Thoracic aorta (tissue), 2 donors: ENCODE data around the gene PLP2. TPM values are rescaled to one million over a fixed set of nuclear protein-coding genes. Genes with fewer than 3 reads are reported as not detected.

Experiments
- ATAC-seq: fragments of 150-250 bp; one replicate; pipeline ENCODE4 v1.8.0; 2017; ENCODE audit warnings: low read depth; ENCODE audit not compliant: insufficient number of reproducible peaks, low FRiP score
- DNase-seq: peaks from one replicate; pipeline ENCODE4 v3.0.0-alpha.2; 2020; ENCODE audit warnings: low spot score
- H3K27ac ChIP-seq, 2 donors: fragments of 200-600 bp; sonication (generic); 1 replicate in 1 of 2; 2 replicates in 1 of 2; pipeline ENCODE4 v1.5.1; 2016; ENCODE audit warnings: mild to moderate bottlenecking in 2 of 2, moderate library complexity in 2 of 2
- H3K27me3 ChIP-seq: fragments of 200-600 bp; sonication (generic); replicated peaks from 2 replicates; pipeline ENCODE4 v1.6.0; 2016; ENCODE audit warnings: mild to moderate bottlenecking; ENCODE audit not compliant: insufficient read depth
- H3K36me3 ChIP-seq: fragments of 200-600 bp; sonication (generic); one replicate; pipeline ENCODE4 v1.5.1; 2016
- H3K4me1 ChIP-seq, 2 donors: fragments of 200-600 bp; sonication (generic); 1 replicate in 1 of 2; 2 replicates in 1 of 2; pipeline versions ENCODE4 v1.5.1 to v1.6.0; 2016; ENCODE audit warnings: low read depth in 2 of 2, mild to moderate bottlenecking in 1 of 2; ENCODE audit not compliant: control insufficient read depth in 1 of 2
- H3K4me3 ChIP-seq: fragments of 200-600 bp; sonication (generic); 2 replicates; pipeline ENCODE4 v1.5.1; 2016; ENCODE audit warnings: mild to moderate bottlenecking
- H3K9me3 ChIP-seq: fragments of 200-600 bp; sonication (generic); 2 replicates; pipeline ENCODE4 v1.5.1; 2016
- total RNA-seq, 2 donors: library from RNA; depleted of rRNA; stranded (reverse); fragments of >200 nt; gene quantifications; one replicate each; pipeline versions ENCODE4 v1.1.0 to v1.2.3, GENCODE V29; 2016
- TF ChIP-seq, protein P1 (sequence below): fragments of 200-600 bp; sonication (generic); IDR thresholded peaks from one replicate; pipeline ENCODE4 v1.5.1; 2019; ENCODE audit warnings: antibody characterized with exemption

The PLP2 gene
- total RNA-seq, 2 donors from 2014 or later = 90.2 to 101 TPM

DNA sequence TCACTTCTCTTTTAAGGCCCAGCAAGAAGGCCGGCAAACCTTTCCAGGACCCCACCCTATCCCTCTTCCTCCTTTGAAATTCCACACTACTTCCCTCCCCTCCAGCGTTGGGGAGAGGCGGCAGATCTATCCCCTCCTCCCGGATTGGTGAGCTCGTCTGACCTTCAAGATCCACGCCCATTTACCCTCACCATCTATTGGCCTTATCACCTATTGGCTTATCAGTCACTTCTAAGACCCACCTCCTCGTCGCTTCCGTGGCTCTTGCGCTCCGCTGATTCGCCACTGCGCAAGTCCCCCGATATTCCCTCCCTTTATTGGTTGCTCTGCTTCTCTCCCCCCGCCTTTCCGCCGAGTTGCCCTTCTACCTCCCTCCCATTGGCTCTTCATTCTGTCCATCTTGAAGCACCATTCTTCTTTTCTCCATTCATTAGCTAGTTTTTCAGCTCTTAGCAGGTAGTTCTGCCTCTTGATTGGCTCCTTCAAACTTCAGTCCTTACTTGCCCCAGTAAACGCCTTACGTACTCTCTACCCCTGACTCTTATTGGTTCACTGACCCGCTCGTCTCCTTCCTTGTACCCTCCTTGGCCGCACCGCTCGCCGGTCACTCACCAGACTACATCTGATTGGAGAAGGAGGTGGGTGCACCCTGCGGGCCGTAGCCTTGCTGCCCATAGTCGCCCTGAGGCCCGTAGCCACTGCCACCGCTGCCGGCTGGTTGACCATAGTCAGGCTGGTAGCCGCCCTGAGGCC lies 19.3 kb downstream of the PLP2 start:
- TF ChIP-seq, protein P1, sequence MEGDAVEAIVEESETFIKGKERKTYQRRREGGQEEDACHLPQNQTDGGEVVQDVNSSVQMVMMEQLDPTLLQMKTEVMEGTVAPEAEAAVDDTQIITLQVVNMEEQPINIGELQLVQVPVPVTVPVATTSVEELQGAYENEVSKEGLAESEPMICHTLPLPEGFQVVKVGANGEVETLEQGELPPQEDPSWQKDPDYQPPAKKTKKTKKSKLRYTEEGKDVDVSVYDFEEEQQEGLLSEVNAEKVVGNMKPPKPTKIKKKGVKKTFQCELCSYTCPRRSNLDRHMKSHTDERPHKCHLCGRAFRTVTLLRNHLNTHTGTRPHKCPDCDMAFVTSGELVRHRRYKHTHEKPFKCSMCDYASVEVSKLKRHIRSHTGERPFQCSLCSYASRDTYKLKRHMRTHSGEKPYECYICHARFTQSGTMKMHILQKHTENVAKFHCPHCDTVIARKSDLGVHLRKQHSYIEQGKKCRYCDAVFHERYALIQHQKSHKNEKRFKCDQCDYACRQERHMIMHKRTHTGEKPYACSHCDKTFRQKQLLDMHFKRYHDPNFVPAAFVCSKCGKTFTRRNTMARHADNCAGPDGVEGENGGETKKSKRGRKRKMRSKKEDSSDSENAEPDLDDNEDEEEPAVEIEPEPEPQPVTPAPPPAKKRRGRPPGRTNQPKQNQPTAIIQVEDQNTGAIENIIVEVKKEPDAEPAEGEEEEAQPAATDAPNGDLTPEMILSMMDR = no peak
- H3K4me3 ChIP-seq = peak overlapping the region; percentile 80
- peak; percentile 83 for DNase-seq
- H3K27ac ChIP-seq = peak overlapping the region; percentile 83 to 86
- peak; percentile 97 for ATAC-seq
- H3K27me3 ChIP-seq = no peaks in the 10 kb centered on the region
- no peaks in the 10 kb centered on the region for H3K4me1 ChIP-seq
- H3K9me3 ChIP-seq = no peaks in the 10 kb centered on the region
- H3K36me3 ChIP-seq = no peaks in the 10 kb centered on the region

DNA sequence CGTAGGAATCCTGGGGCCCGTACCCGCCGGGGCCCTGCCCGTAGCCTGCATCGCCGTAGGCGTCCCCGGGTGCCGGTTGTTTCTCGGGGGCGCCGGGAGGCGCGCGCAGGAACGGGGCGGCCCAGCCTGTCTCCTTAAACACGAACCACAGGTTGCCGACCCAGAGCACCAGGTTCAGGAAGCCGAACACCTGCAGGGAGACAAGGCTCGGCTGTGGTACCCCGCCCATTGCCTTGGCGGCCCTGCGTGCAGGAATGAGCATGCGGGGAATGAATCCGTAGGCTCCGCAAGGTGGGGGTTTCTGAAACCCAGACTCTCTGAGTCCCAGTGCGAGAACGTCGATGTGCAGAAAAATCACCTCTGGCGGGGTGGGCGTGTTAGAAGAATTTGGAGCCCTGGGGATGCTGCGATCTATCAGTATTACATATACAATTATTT lies 19.9 kb downstream of the PLP2 start:
- no peaks in the 10 kb centered on the region for H3K9me3 ChIP-seq
- H3K4me3 ChIP-seq = peak overlapping the region; percentile 80
- H3K27me3 ChIP-seq = no peaks in the 10 kb centered on the region
- TF ChIP-seq, protein P1 = no peak
- no peak for ATAC-seq
- H3K36me3 ChIP-seq = no peaks in the 10 kb centered on the region
- DNase-seq = no peak
- peak overlapping the region; percentile 77 to 86 for H3K27ac ChIP-seq
- H3K4me1 ChIP-seq = no peaks in the 10 kb centered on the region

DNA sequence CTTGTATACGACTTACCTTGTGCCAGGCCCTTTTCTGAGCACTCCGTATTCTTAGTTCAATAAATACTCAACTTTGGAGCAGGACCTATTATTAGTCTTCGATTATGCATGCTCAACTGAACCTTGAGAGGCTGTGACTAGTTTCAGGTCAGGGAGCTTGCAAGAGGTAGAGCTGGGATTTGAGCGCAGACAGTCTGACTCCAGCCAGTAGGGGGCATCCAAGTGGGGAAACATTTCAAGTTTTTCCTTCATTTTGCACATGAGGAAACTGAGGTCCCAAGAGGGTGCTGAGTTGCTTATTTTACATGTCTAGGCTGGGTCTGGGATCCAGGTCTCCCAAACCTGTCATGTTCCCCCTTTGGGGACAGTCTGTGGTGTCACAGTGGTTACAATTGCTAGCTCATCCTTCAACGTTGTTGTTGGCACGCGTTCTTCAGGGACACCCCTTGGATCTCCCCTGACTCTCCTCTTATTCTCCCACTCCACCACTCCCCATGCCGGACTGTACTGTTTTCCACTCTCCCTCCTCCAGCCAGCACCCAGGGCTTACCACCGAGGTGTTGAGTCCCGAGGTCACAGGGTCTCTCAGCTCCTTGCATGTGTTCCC lies 21.1 kb downstream of the PLP2 start:
- Histone ChIP-seq H3K27me3 (no peaks in the 10 kb centered on the region), H3K4me3 (no peak overlapping the region), H3K36me3 (no peaks in the 10 kb centered on the region), H3K4me1 (no peaks in the 10 kb centered on the region), H3K27ac (no peak overlapping the region), H3K9me3 (no peaks in the 10 kb centered on the region)
- TF ChIP-seq, protein P1 = peak; percentile 40
- ATAC-seq = no peak
- DNase-seq = no peak

DNA sequence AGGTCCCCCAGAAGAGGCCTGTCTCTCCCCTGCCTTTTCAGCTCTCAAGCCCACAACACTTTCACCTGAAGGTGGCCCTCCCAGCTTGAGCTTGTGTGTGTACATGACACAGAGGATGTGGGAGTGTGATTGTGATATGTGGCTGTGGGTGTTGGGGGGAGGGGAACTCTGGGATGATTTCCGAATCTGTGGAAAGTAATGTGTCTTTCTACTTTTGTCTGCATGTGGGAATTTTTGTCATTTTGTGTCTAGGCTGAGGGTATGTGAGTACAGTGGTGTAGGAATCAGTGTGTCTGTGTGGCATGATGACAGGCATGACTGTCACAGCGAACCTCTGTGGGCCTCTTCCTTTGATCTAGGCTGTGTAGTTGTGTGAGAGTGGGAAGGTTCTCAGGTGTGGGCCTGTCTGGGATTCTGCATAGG lies 21.9 kb downstream of the PLP2 start:
- no peaks in the 10 kb centered on the region for H3K27me3 ChIP-seq
- H3K4me1 ChIP-seq = no peaks in the 10 kb centered on the region
- no peak overlapping the region for H3K27ac ChIP-seq
- no peaks in the 10 kb centered on the region for H3K9me3 ChIP-seq
- ATAC-seq (no peak), DNase-seq (no peak)
- no peaks in the 10 kb centered on the region for H3K36me3 ChIP-seq
- H3K4me3 ChIP-seq = no peak overlapping the region
- TF ChIP-seq, protein P1 = no peak

GRCh38 chrX:49197543-49198087 lies 25.9 kb downstream of the PLP2 start:
- Histone ChIP-seq H3K27me3 (no peaks in the 10 kb centered on the region), H3K4me1 (peaks cover 4 to 11% of the 10 kb centered on the region in 2 donors), H3K9me3 (no peaks in the 10 kb centered on the region), H3K4me3 (no peak overlapping the region), H3K27ac (no peak overlapping the region), H3K36me3 (no peaks in the 10 kb centered on the region)
- DNase-seq = no peak
- ATAC-seq = no peak
- TF ChIP-seq, protein P1 = no peak
